Measurements from ENCODE around the gene GPR149.
"Not testable (repeated sequence)": the region's sequence is repeated elsewhere in the genome, so short reads cannot be mapped to it uniquely, and the experiment has no call there.

GRCh38 chr3:154439081-154439480 lies 9.1 kb upstream of the GPR149 start:
- TF ChIP-seq NFIC (IDR thresholded peaks at IDR 0.05; ENCODE audit: low read depth, low read length); CREB1 (IDR thresholded peaks at IDR 0.05; ENCODE audit: low read depth); CUX1 (IDR thresholded peaks at IDR 0.05; ENCODE audit: insufficient replicate concordance, low read depth, low read length); ZNF274 (IDR thresholded peaks at IDR 0.05; ENCODE audit: insufficient read depth, insufficient read length); RAD51 (IDR thresholded peaks at IDR 0.05); CTCF (IDR thresholded peaks at IDR 0.05 in 2 of 3, conservative IDR thresholded peaks at IDR 0.05 in 1 of 3; ENCODE audit: control insufficient read depth in 2 of 3, extremely low read depth in 1 of 3, insufficient read depth in 1 of 3, low read depth in 3 of 3, low read length in 3 of 3); JUNB (IDR thresholded peaks at IDR 0.05): not testable (repeated sequence)
